PFSK-1 (cell line): ENCODE results near the gene DEDD2. TPM values are rescaled to one million over a fixed set of nuclear protein-coding genes. Genes with fewer than 3 reads are reported as not detected.

Experiments used
- FOXP2 ChIP-seq: optimal IDR thresholded peaks from 2 replicates; pipeline ENCODE3; 2011; ENCODE audit warnings: borderline replicate concordance, control low read depth, inconsistent platforms; ENCODE audit not compliant: insufficient read depth; ENCODE audit errors: extremely low read length, extremely low read depth
- POLR2AphosphoS5 ChIP-seq: IDR thresholded peaks from 2 replicates; pipeline ENCODE4 v1.6.1; 2012; ENCODE audit warnings: low read depth, mild to moderate bottlenecking, control low read depth, low read length, moderate library complexity
- REST ChIP-seq, 2 experiments: IDR thresholded peaks; 2 replicates each; pipeline versions ENCODE4 v1.6.1 to v1.8.0; 2011 to 2012; ENCODE audit warnings: low read depth in 2 of 2, low read length in 2 of 2, control low read depth in 1 of 2, inconsistent platforms in 1 of 2, mild to moderate bottlenecking in 1 of 2, moderate library complexity in 1 of 2; ENCODE audit not compliant: insufficient read depth in 1 of 2
- SIN3A ChIP-seq: IDR thresholded peaks from 2 replicates; pipeline ENCODE4 v1.6.1; 2012; ENCODE audit warnings: mild to moderate bottlenecking, low read length, moderate library complexity, borderline replicate concordance; ENCODE audit not compliant: insufficient read depth
- TAF1 ChIP-seq: IDR thresholded peaks from 2 replicates; pipeline ENCODE4 v1.6.1; 2012; ENCODE audit warnings: low read length, control low read depth, borderline replicate concordance; ENCODE audit not compliant: insufficient read depth
- polyA plus RNA-seq: library from polyadenylated mRNA; unstranded; fragments of >200 nt; gene quantifications from one replicate; pipeline ENCODE4 v1.2.1, GENCODE V29; 2012; ENCODE audit warnings: low read depth, missing spikeins; ENCODE audit not compliant: insufficient read length

The DEDD2 gene
- polyA plus RNA-seq: 25.0 TPM

- TF ChIP-seq SIN3A (peak; percentile 45; the same call in 1 of the 2 replicates), POLR2AphosphoS5 (peak; percentile 81; the same call in 1 of the 2 replicates), TAF1 (peak; percentile 40; the same call in 1 of the 2 replicates), FOXP2 (no peak), REST (IDR thresholded peaks at IDR 0.05; ENCODE audit: insufficient read depth in 1 of 2, low read depth in 2 of 2, low read length in 2 of 2) (peak in 1 of 2 experiments; percentile 58; a peak in 1 of 4 replicates)
Observed at GRCh38 chr19:42217520-42218437, at the start of gene DEDD2. DEDD2 (minus strand) TSS chr19:42217677; CDS start chr19:42217007, 670 bp downstream.

GRCh38 chr19:42261763-42262162 is 44.3 kb upstream of the DEDD2 start:
- TF ChIP-seq REST (IDR thresholded peaks at IDR 0.05; ENCODE audit: insufficient read depth in 1 of 2, low read depth in 2 of 2, low read length in 2 of 2) (no peak), TAF1 (no peak), POLR2AphosphoS5 (no peak), FOXP2 (no peak)

- TF ChIP-seq FOXP2 (no peak), TAF1 (peak; percentile 57; the same call in 1 of the 2 replicates), SIN3A (peak; percentile 86; the same call in 1 of the 2 replicates), POLR2AphosphoS5 (peak; percentile 74), REST (IDR thresholded peaks at IDR 0.05; ENCODE audit: insufficient read depth in 1 of 2, low read depth in 2 of 2, low read length in 2 of 2) (peak in 1 of 2 experiments; percentile 55; a peak in 1 of 4 replicates)
Observed at GRCh38 chr19:42255766-42256745, 38.6 kb upstream of the DEDD2 start.

GRCh38 chr19:42254850-42255765 is 37.6 kb upstream of the DEDD2 start, which contains the start of gene ERF:
ERF (minus strand) TSS chr19:42255128; CDS start chr19:42254999, 129 bp downstream.
- TF ChIP-seq REST (IDR thresholded peaks at IDR 0.05; ENCODE audit: insufficient read depth in 1 of 2, low read depth in 2 of 2, low read length in 2 of 2) (no peak), FOXP2 (no peak), POLR2AphosphoS5 (peak; percentile 85), SIN3A (peak; percentile 85; the same call in 1 of the 2 replicates), TAF1 (peak; percentile 86)
